ENCODE measurements around the gene KCNJ14.

KCNJ14 gene

DNA sequence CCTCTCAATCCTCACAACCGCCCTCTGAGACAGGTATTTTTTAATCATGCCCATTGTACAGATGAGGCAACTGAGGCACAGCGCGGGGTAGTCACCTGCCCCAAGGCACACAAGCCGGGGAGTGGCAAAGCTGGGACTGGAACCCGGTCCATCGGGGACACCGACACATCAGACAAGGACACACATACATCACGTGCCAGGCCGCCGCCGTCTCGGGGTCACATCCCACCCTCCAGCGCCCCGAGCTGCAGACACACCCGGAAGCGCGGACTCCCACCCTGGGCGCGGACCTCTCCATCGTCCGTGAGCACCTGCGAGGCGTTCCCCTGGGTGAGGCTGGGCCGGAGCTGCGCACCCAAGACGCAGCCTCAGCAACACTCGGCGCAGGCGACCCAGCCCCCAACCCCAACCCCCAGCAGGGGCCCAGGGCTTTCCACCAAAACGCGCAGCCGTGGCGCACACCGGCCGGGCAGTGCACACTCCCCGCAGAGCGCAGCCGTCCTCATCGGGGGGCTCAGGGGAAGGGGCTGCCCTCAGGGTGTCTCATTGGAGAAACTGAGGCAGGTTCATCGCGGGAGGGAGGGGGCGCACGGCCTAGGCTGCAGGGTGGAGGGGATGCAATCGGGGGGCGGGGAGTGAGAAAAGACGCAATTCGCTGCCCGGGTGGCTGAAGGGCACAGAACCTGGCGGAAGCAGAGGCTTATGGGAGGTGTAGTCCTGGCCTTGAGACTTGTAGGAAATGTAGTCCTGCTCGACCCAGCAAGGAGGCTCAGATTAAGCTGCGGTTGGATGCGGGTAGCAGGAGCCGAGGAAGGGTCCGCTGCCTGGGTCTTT lies 58.1 kb downstream of the KCNJ14 start:
- H3K27ac ChIP-seq (ENCODE audit: low read length), result no peak overlapping the region
- H3K4me3 ChIP-seq (ENCODE audit: low read length), result peak overlapping the region; percentile 80; the same call in 1 of the 2 replicates
- no peaks in the 10 kb centered on the region for H3K4me1 ChIP-seq (ENCODE audit: insufficient read depth, low read length)
- peak overlapping the region; percentile 67; the same call in 1 of the 2 replicates for H3K9ac ChIP-seq (ENCODE audit: low read depth, low read length)
- H3K9me3 ChIP-seq (ENCODE audit: insufficient read depth, low read depth, low read length), result no peaks in the 10 kb centered on the region
- peaks cover 21% of the 10 kb centered on the region for H3K27me3 ChIP-seq (ENCODE audit: insufficient read depth, low read length)
- H3K36me3 ChIP-seq (ENCODE audit: insufficient read depth, low read depth, low read length), result no peaks in the 10 kb centered on the region

DNA sequence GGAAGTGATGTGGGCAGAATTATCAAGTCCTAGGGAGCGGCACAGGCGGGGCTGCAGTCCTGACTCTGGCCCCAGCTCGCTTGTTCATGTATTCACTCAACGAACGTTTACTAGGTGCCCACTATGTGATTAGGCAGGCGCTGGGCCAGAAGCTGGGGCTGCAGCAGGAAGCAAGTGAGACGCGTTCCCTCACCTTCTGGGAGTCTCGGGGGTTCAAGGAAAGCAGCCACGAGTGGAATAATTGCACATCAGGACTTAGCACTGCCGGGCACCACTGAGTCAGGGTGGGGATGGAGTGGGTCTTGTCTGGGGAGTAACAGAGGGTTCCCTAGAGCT lies 58.7 kb downstream of the KCNJ14 start:
- no peaks in the 10 kb centered on the region for H3K9me3 ChIP-seq (ENCODE audit: insufficient read depth, low read depth, low read length)
- peaks cover 21% of the 10 kb centered on the region for H3K27me3 ChIP-seq (ENCODE audit: insufficient read depth, low read length)
- H3K4me3 ChIP-seq (ENCODE audit: low read length), result peak overlapping the region; percentile 80; the same call in 1 of the 2 replicates
- H3K9ac ChIP-seq (ENCODE audit: low read depth, low read length), result no peak overlapping the region; the same call in 1 of the 2 replicates
- H3K36me3 ChIP-seq (ENCODE audit: insufficient read depth, low read depth, low read length), result no peaks in the 10 kb centered on the region
- H3K4me1 ChIP-seq (ENCODE audit: insufficient read depth, low read length), result no peaks in the 10 kb centered on the region
- no peak overlapping the region for H3K27ac ChIP-seq (ENCODE audit: low read length)

DNA sequence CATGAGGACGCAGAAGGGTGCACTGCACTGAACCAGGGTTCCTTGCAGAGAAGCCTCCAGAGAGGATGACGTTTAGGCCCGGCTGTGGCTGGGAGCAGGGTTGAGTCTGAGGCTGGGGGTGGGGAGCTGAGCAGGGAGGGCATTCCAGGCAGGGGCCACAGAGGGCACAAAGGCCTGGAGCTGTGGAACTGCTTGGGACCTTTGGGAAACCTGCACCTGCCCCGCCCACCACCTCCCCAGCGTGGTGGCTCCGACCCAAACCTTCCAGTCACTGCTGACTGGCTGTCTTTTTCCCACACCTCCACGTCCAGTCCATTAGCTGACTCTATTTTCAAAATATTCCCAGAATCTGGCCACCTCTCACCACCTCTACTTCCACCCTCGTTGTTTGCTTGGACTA lies 61.2 kb downstream of the KCNJ14 start:
- H3K4me1 ChIP-seq (ENCODE audit: insufficient read depth, low read length), result no peaks in the 10 kb centered on the region
- peaks cover 16% of the 10 kb centered on the region for H3K27me3 ChIP-seq (ENCODE audit: insufficient read depth, low read length)
- H3K36me3 ChIP-seq (ENCODE audit: insufficient read depth, low read depth, low read length), result no peaks in the 10 kb centered on the region
- no peaks in the 10 kb centered on the region for H3K9me3 ChIP-seq (ENCODE audit: insufficient read depth, low read depth, low read length)
- no peak overlapping the region for H3K4me3 ChIP-seq (ENCODE audit: low read length)
- no peak overlapping the region for H3K9ac ChIP-seq (ENCODE audit: low read depth, low read length)
- H3K27ac ChIP-seq (ENCODE audit: low read length), result no peak overlapping the region

Measured in iPS-20b (cell line).